ENCODE results near the gene SCGB2B2.

The SCGB2B2 gene

DNA sequence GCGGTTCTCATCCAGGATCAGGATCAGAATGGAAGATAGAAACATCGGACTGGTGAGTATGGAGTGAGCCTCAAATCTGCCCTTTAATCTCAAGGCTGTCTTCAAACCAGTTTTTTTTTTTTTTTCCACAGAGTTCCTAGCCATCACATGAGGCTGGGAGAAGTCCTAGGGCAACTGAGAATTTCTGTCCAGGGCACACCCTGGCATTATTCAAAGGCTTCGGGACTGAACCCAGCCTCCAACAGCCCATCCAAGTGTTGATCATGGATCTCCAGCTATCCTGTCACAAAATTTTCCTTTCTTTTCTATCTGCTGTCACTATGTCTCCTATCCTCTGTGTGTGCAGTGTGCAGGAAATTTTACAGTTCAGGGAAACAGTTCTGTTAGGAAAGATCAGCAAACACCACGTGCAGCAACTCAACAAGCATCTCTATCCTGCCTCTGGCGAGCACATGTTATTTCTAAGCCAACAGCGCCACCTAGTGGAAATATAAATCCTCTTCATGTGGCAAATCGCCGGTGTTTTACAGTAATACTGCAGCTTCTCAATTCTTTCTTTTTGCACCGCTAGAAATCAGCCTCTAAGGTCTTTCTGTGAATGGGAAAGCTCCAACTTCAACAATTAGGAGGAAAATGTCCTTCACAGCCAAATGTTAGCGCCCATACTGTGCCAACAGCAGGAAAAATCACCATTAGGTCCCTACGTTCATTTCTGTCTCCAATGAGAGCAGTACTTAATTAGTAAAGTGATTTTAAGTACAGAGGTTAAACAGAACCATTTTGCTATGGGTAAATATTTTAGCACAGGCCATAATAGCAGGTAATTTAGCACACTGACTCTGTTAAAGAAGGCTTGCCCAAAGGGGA is 35.7 kb upstream of the SCGB2B2 start:
- H3K27ac ChIP-seq, result no peak overlapping the region
- H3K27me3 ChIP-seq, result peaks cover 5% of the 10 kb centered on the region
- no peak overlapping the region for H3K4me3 ChIP-seq (ENCODE audit: low read depth in 1 of 2, low read length in 1 of 2)
- peaks cover 17% of the 10 kb centered on the region for H3K9me3 ChIP-seq
- TF ChIP-seq, protein P1, sequence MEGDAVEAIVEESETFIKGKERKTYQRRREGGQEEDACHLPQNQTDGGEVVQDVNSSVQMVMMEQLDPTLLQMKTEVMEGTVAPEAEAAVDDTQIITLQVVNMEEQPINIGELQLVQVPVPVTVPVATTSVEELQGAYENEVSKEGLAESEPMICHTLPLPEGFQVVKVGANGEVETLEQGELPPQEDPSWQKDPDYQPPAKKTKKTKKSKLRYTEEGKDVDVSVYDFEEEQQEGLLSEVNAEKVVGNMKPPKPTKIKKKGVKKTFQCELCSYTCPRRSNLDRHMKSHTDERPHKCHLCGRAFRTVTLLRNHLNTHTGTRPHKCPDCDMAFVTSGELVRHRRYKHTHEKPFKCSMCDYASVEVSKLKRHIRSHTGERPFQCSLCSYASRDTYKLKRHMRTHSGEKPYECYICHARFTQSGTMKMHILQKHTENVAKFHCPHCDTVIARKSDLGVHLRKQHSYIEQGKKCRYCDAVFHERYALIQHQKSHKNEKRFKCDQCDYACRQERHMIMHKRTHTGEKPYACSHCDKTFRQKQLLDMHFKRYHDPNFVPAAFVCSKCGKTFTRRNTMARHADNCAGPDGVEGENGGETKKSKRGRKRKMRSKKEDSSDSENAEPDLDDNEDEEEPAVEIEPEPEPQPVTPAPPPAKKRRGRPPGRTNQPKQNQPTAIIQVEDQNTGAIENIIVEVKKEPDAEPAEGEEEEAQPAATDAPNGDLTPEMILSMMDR (IDR thresholded peaks at IDR 0.05), result peak; percentile 66
- H3K4me1 ChIP-seq (ENCODE audit: control insufficient read depth in 1 of 2, insufficient read depth in 1 of 2, low read depth in 1 of 2, low read length in 1 of 2), result no peaks in the 10 kb centered on the region
- no peaks in the 10 kb centered on the region for H3K36me3 ChIP-seq

DNA sequence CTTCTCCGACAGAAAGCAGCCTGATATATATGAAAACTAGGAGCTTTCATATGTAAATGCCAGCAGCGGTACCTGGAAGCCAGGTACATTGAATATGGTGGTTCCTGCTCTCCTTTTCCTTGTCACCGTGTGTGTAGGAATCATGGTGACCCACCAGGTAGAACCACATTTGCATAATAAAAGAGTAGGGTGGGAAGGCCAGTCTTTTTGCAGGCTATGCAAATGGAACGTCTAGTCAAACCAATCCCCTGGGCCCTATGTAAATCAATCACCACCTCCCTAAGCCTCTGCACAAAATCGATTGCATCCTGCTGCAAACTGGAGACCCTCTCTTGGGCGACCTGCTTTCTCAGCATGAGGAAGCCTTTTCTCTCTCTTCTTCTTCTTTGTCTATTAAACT is 34.9 kb upstream of the SCGB2B2 start:
- Histone ChIP-seq H3K27ac (no peak overlapping the region), H3K4me1 (ENCODE audit: control insufficient read depth in 1 of 2, insufficient read depth in 1 of 2, low read depth in 1 of 2, low read length in 1 of 2) (no peaks in the 10 kb centered on the region), H3K36me3 (no peaks in the 10 kb centered on the region), H3K4me3 (ENCODE audit: low read depth in 1 of 2, low read length in 1 of 2) (no peak overlapping the region), H3K27me3 (no peaks in the 10 kb centered on the region), H3K9me3 (peaks cover 17% of the 10 kb centered on the region)
- TF ChIP-seq, protein P1 (IDR thresholded peaks at IDR 0.05), result no peak

DNA sequence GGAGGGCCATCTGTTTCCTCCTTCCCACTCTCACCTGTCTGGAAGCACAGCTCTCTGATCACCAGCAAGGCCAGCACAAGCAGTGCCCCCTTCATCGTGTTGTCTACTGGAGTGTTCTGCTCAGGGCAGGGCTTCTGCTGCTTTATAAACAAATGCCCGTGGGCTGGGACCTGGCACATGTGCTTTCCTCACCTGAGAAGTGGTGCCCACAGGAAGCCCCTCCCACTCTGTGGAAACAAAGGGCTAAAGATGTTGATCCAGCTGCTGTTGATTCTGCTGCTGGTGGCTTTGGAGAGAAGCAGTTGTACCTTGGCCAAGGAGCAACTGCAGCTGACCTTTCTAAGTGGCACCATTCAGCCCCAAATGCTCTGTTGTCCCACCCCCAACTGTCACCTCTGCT is 30.7 kb upstream of the SCGB2B2 start:
- TF ChIP-seq, protein P1 (IDR thresholded peaks at IDR 0.05), result no peak

DNA sequence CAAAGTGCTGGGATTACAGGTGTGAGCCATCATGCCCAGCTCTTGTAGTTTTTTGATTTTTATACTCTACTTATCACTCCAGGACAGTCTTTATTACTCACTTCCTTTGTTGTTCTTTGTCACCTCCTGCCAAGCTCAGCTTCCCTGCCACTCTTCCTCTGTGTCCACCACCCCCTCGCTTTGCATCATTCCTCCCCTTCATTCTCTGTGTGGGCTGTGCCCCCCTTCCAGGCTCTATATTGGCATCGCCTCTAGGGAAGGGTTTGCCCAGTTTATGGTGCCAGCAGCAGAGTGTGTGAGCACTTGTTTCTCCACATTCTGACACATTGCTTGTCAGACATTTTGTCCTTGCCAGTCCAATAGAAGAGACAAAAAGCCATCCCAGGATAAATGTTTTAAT is 15.6 kb upstream of the SCGB2B2 start:
- H3K4me3 ChIP-seq (ENCODE audit: low read depth in 1 of 2, low read length in 1 of 2), result no peak overlapping the region

More for the DNA sequence above, 30.7 kb upstream of the SCGB2B2 start:
- Histone ChIP-seq H3K27ac (no peak overlapping the region), H3K4me1 (ENCODE audit: control insufficient read depth in 1 of 2, insufficient read depth in 1 of 2, low read depth in 1 of 2, low read length in 1 of 2) (no peaks in the 10 kb centered on the region), H3K36me3 (no peaks in the 10 kb centered on the region), H3K9me3 (no peaks in the 10 kb centered on the region), H3K4me3 (ENCODE audit: low read depth in 1 of 2, low read length in 1 of 2) (no peak overlapping the region), H3K27me3 (no peaks in the 10 kb centered on the region)

DNA sequence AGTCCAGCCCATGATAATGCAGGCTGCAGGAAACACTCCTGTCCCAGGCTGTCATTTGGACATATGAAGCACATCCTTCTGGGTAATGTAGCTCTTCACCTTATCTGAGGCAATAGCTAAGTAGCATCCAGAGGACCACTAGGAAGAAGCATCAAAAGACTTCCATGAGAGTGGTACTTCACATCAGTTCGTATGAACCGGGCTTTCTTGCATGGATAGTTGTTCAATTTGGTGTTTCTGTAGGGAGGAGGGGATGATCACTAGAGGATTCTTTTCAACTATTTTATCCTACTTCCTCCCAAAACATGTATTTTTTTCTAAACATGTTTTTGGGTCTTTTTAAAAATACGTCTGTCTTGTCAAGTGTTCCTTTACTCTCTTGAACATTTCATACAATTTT is 13.4 kb upstream of the SCGB2B2 start:
- H3K4me1 ChIP-seq (ENCODE audit: control insufficient read depth in 1 of 2, insufficient read depth in 1 of 2, low read depth in 1 of 2, low read length in 1 of 2), result no peaks in the 10 kb centered on the region
- H3K9me3 ChIP-seq, result peaks cover 6% of the 10 kb centered on the region
- H3K36me3 ChIP-seq, result no peaks in the 10 kb centered on the region
- H3K27ac ChIP-seq, result no peak overlapping the region
- peaks cover 9% of the 10 kb centered on the region for H3K27me3 ChIP-seq
- no peak overlapping the region for H3K4me3 ChIP-seq (ENCODE audit: low read depth in 1 of 2, low read length in 1 of 2)
- TF ChIP-seq, protein P1 (IDR thresholded peaks at IDR 0.05), result no peak

More for the DNA sequence above, 15.6 kb upstream of the SCGB2B2 start:
- TF ChIP-seq, protein P1 (IDR thresholded peaks at IDR 0.05), result no peak
- Histone ChIP-seq H3K27ac (no peak overlapping the region), H3K4me1 (ENCODE audit: control insufficient read depth in 1 of 2, insufficient read depth in 1 of 2, low read depth in 1 of 2, low read length in 1 of 2) (no peaks in the 10 kb centered on the region), H3K36me3 (no peaks in the 10 kb centered on the region), H3K27me3 (peaks cover 9% of the 10 kb centered on the region), H3K9me3 (no peaks in the 10 kb centered on the region)
